GM12878 (cell line): ENCODE results near the gene GALT.

Experiments used
- CHD2 ChIP-seq: IDR thresholded peaks from 2 replicates; pipeline ENCODE4 v1.6.1; 2011; ENCODE audit warnings: low read depth, low read length, improper control_type of control experiment, borderline replicate concordance
- EGR1 ChIP-seq, 2 experiments: IDR thresholded peaks; 1 replicate in 1 of 2; 2 replicates in 1 of 2; pipeline ENCODE4 v1.6.1; 2011 to 2012; ENCODE audit warnings: low read depth in 2 of 2, low read length in 2 of 2, borderline replicate concordance in 1 of 2, mild to moderate bottlenecking in 1 of 2, moderate library complexity in 1 of 2
- HCFC1 ChIP-seq: fragments of 150-350 bp; IDR thresholded peaks from 2 replicates; pipeline ENCODE4 v1.6.1; 2014; ENCODE audit warnings: low read length
- MYB ChIP-seq: fragments of 150-350 bp; IDR thresholded peaks from 2 replicates; pipeline ENCODE4 v1.6.1; 2014; ENCODE audit warnings: mild to moderate bottlenecking, low read depth, low read length, borderline replicate concordance
- MYC ChIP-seq: IDR thresholded peaks from 2 replicates; pipeline ENCODE4 v1.6.1; 2011; ENCODE audit warnings: mild to moderate bottlenecking, low read length, moderate library complexity, inconsistent platforms; ENCODE audit not compliant: insufficient read depth, insufficient replicate concordance, insufficient read length, severe bottlenecking
- NFIC ChIP-seq: IDR thresholded peaks from 2 replicates; pipeline ENCODE4 v1.6.1; 2012; ENCODE audit warnings: low read depth, mild to moderate bottlenecking, inconsistent platforms, low read length, moderate library complexity
- NR2F1 ChIP-seq: fragments of 450-650 bp; conservative IDR thresholded peaks from 2 replicates; pipeline ENCODE4 v1.6.1; 2017; ENCODE audit warnings: mild to moderate bottlenecking
- POLR2A ChIP-seq: IDR thresholded peaks from 2 replicates; pipeline ENCODE4 v1.6.1; 2011; ENCODE audit warnings: low read depth, mild to moderate bottlenecking, low read length
- SMAD5 ChIP-seq: IDR thresholded peaks from 2 replicates; pipeline ENCODE4 v1.6.1; 2016; ENCODE audit warnings: antibody characterized with exemption, low read depth
- STAT3 ChIP-seq: IDR thresholded peaks from 2 replicates; pipeline ENCODE4 v1.6.1; 2011; ENCODE audit warnings: low read depth, low read length, improper control_type of control experiment
- ZNF24 ChIP-seq: fragments of 450-650 bp; IDR thresholded peaks from 2 replicates; pipeline ENCODE4 v1.6.1; 2017; ENCODE audit warnings: antibody characterized with exemption, mild to moderate bottlenecking
- TF ChIP-seq, protein P1 (sequence below): fragments of 150-350 bp; IDR thresholded peaks from 2 replicates; pipeline ENCODE4 v1.6.1; 2016; ENCODE audit warnings: low read depth, low read length
- TF ChIP-seq, protein P2 (sequence below), 3 experiments: IDR thresholded peaks in 2 of 3; conservative IDR thresholded peaks in 1 of 3; 2 replicates each; pipeline ENCODE4 v1.5.1; 2011; ENCODE audit warnings: low read depth in 3 of 3, low read length in 3 of 3, mild to moderate bottlenecking in 3 of 3, control low read depth in 2 of 3, moderate library complexity in 2 of 3, inconsistent platforms in 1 of 3, mixed read lengths in 1 of 3; ENCODE audit not compliant: control insufficient read depth in 2 of 3, insufficient read depth in 1 of 3; ENCODE audit errors: extremely low read depth in 1 of 3
- TF ChIP-seq, protein P3 (sequence below): IDR thresholded peaks from 2 replicates; pipeline ENCODE4 v1.6.1; 2012; ENCODE audit warnings: mild to moderate bottlenecking, low read depth, low read length

DNA sequence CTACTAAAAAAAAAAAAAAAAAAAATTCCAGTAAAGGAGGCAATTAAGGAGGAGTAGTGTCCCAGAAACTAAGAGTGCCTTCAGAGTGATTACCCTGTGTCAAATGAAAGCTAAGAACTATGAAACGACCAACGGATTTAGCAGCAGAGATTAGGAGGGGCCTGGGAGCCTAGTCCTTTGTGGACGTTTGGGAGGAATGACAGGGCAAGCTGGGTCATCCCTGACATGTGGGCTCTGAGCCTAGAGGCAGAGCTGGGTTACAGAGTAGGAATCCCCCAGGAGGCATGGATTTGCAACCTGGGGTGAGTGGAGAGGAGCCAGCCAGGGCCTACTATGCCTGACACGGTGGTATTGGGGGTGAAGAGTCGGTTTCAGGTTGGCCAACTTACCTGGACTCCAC is 13.3 kb upstream of the GALT start:
- TF ChIP-seq POLR2A (no peak), CHD2 (no peak), SMAD5 (no peak), HCFC1 (no peak), MYB (no peak), NFIC (no peak), ZNF24 (no peak), STAT3 (no peak), NR2F1 (no peak), EGR1 (IDR thresholded peaks at IDR 0.05; ENCODE audit: borderline replicate concordance in 1 of 2, low read depth in 2 of 2, low read length in 2 of 2) (no peak), MYC (no peak)
- TF ChIP-seq, protein P1, sequence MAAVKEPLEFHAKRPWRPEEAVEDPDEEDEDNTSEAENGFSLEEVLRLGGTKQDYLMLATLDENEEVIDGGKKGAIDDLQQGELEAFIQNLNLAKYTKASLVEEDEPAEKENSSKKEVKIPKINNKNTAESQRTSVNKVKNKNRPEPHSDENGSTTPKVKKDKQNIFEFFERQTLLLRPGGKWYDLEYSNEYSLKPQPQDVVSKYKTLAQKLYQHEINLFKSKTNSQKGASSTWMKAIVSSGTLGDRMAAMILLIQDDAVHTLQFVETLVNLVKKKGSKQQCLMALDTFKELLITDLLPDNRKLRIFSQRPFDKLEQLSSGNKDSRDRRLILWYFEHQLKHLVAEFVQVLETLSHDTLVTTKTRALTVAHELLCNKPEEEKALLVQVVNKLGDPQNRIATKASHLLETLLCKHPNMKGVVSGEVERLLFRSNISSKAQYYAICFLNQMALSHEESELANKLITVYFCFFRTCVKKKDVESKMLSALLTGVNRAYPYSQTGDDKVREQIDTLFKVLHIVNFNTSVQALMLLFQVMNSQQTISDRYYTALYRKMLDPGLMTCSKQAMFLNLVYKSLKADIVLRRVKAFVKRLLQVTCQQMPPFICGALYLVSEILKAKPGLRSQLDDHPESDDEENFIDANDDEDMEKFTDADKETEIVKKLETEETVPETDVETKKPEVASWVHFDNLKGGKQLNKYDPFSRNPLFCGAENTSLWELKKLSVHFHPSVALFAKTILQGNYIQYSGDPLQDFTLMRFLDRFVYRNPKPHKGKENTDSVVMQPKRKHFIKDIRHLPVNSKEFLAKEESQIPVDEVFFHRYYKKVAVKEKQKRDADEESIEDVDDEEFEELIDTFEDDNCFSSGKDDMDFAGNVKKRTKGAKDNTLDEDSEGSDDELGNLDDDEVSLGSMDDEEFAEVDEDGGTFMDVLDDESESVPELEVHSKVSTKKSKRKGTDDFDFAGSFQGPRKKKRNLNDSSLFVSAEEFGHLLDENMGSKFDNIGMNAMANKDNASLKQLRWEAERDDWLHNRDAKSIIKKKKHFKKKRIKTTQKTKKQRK, result no peak
- TF ChIP-seq, protein P2, sequence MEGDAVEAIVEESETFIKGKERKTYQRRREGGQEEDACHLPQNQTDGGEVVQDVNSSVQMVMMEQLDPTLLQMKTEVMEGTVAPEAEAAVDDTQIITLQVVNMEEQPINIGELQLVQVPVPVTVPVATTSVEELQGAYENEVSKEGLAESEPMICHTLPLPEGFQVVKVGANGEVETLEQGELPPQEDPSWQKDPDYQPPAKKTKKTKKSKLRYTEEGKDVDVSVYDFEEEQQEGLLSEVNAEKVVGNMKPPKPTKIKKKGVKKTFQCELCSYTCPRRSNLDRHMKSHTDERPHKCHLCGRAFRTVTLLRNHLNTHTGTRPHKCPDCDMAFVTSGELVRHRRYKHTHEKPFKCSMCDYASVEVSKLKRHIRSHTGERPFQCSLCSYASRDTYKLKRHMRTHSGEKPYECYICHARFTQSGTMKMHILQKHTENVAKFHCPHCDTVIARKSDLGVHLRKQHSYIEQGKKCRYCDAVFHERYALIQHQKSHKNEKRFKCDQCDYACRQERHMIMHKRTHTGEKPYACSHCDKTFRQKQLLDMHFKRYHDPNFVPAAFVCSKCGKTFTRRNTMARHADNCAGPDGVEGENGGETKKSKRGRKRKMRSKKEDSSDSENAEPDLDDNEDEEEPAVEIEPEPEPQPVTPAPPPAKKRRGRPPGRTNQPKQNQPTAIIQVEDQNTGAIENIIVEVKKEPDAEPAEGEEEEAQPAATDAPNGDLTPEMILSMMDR (IDR thresholded peaks at IDR 0.05 in 2 of 3, conservative IDR thresholded peaks at IDR 0.05 in 1 of 3; ENCODE audit: control insufficient read depth in 2 of 3, extremely low read depth in 1 of 3, insufficient read depth in 1 of 3, low read depth in 3 of 3, low read length in 3 of 3), result no peak
- TF ChIP-seq, protein P3, sequence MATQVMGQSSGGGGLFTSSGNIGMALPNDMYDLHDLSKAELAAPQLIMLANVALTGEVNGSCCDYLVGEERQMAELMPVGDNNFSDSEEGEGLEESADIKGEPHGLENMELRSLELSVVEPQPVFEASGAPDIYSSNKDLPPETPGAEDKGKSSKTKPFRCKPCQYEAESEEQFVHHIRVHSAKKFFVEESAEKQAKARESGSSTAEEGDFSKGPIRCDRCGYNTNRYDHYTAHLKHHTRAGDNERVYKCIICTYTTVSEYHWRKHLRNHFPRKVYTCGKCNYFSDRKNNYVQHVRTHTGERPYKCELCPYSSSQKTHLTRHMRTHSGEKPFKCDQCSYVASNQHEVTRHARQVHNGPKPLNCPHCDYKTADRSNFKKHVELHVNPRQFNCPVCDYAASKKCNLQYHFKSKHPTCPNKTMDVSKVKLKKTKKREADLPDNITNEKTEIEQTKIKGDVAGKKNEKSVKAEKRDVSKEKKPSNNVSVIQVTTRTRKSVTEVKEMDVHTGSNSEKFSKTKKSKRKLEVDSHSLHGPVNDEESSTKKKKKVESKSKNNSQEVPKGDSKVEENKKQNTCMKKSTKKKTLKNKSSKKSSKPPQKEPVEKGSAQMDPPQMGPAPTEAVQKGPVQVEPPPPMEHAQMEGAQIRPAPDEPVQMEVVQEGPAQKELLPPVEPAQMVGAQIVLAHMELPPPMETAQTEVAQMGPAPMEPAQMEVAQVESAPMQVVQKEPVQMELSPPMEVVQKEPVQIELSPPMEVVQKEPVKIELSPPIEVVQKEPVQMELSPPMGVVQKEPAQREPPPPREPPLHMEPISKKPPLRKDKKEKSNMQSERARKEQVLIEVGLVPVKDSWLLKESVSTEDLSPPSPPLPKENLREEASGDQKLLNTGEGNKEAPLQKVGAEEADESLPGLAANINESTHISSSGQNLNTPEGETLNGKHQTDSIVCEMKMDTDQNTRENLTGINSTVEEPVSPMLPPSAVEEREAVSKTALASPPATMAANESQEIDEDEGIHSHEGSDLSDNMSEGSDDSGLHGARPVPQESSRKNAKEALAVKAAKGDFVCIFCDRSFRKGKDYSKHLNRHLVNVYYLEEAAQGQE, result no peak
